ENCODE measurements around the gene ARHGAP18.

ARHGAP18 gene

DNA sequence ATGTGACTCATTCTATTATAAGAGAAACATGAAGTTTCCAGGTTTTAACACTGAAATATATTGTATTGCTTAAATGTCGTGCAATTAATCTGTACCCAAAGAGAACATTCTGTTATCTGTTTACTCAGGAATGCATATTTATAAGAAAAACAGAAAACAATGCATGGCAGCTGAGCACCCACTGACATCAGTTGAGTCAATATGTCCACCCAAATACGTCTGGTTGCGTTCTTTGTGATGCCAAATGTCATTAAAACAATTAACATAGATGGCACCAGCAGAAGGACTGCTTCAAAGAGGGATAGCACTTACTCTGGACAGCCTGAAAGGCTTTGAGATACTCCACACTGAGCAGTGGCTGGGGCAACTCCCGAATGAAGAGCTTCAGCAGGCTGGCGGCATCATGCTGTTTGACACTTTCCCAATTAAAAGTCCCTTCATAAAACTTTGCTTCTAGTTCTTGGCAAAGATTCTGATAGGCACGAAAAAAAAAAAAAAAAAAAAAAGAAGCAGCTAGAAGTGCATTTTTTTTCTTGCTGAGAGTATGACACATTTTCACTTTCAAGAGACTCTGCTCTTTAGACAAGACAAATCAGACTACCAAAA lies 102.3 kb downstream of the ARHGAP18 start:
- no peak for TF ChIP-seq POLR2A (IDR thresholded peaks at IDR 0.05; ENCODE audit: low read depth, low read length)
- no peak for TF ChIP-seq POLR2AphosphoS5 (IDR thresholded peaks at IDR 0.05; ENCODE audit: low read depth, low read length)
- no peak for TF ChIP-seq TAF1 (IDR thresholded peaks at IDR 0.05; ENCODE audit: borderline replicate concordance, low read depth, low read length)
- FAIRE-seq (peak; percentile 14), DNase-seq (ENCODE audit: insufficient read length) (no peak)

GRCh38 chr6:129606664-129607063 lies 103.3 kb downstream of the ARHGAP18 start:
- DNase-seq (ENCODE audit: insufficient read length): no peak
- no peak for FAIRE-seq
- TF ChIP-seq POLR2AphosphoS5 (IDR thresholded peaks at IDR 0.05; ENCODE audit: low read depth, low read length) (no peak), TAF1 (IDR thresholded peaks at IDR 0.05; ENCODE audit: borderline replicate concordance, low read depth, low read length) (no peak), POLR2A (IDR thresholded peaks at IDR 0.05; ENCODE audit: low read depth, low read length) (no peak)

- DNase-seq (ENCODE audit: insufficient read length) (no peak), FAIRE-seq (no peak)
- TF ChIP-seq TAF1 (IDR thresholded peaks at IDR 0.05; ENCODE audit: borderline replicate concordance, low read depth, low read length) (no peak), POLR2A (IDR thresholded peaks at IDR 0.05; ENCODE audit: low read depth, low read length) (no peak), POLR2AphosphoS5 (IDR thresholded peaks at IDR 0.05; ENCODE audit: low read depth, low read length) (no peak)
Observed at GRCh38 chr6:129605967-129606366, 104.0 kb downstream of the ARHGAP18 start.

GRCh38 chr6:129605095-129605494 lies 104.9 kb downstream of the ARHGAP18 start:
- TF ChIP-seq POLR2AphosphoS5 (IDR thresholded peaks at IDR 0.05; ENCODE audit: low read depth, low read length) (no peak), POLR2A (IDR thresholded peaks at IDR 0.05; ENCODE audit: low read depth, low read length) (no peak), TAF1 (IDR thresholded peaks at IDR 0.05; ENCODE audit: borderline replicate concordance, low read depth, low read length) (no peak)
- no peak for DNase-seq (ENCODE audit: insufficient read length)
- FAIRE-seq: no peak

DNA sequence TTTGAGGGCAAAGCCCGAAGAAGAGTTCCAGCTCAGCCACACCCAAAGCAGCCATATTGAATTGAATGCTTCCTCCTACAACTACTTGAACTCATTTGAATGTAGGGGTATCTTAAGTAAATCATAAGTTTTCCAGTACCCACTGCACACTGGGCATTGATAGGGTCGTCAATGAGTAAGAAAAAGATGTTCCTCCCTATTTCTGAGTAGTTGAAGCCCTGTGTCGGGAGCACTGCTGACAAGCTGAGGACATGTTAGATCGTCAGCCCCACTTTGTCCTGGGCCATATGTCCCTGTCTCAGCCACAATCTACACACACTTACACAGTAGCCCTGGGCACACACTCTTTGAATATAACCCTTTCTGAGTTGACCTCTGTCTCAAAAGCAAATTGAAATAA lies 105.7 kb downstream of the ARHGAP18 start:
- TF ChIP-seq POLR2AphosphoS5 (IDR thresholded peaks at IDR 0.05; ENCODE audit: low read depth, low read length) (no peak), TAF1 (IDR thresholded peaks at IDR 0.05; ENCODE audit: borderline replicate concordance, low read depth, low read length) (no peak), POLR2A (IDR thresholded peaks at IDR 0.05; ENCODE audit: low read depth, low read length) (no peak)
- FAIRE-seq (no peak), DNase-seq (ENCODE audit: insufficient read length) (no peak)

DNA sequence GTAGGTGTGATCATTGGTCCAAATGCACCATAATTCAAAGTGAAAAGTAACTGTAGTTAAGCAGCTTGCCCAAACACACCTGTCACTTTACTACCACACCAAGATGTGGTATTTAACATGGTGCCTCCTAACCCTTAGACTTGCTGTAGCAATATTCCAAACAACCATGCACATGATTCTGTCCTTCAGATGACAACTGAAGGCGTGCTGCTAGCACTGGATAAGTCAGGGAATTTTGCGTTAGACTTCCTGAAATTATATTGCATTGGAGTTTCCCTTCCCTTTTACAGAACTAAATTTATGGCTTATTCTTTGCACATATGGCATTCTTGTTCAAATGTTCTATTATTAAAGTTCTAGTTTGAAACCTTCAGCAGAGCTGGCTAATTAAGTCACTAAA lies 106.2 kb downstream of the ARHGAP18 start:
- TF ChIP-seq POLR2A (IDR thresholded peaks at IDR 0.05; ENCODE audit: low read depth, low read length) (no peak), TAF1 (IDR thresholded peaks at IDR 0.05; ENCODE audit: borderline replicate concordance, low read depth, low read length) (no peak), POLR2AphosphoS5 (IDR thresholded peaks at IDR 0.05; ENCODE audit: low read depth, low read length) (no peak)
- FAIRE-seq (no peak), DNase-seq (ENCODE audit: insufficient read length) (no peak)

- FAIRE-seq: no peak
Observed at GRCh38 chr6:129601323-129601722, 108.7 kb downstream of the ARHGAP18 start.

DNA sequence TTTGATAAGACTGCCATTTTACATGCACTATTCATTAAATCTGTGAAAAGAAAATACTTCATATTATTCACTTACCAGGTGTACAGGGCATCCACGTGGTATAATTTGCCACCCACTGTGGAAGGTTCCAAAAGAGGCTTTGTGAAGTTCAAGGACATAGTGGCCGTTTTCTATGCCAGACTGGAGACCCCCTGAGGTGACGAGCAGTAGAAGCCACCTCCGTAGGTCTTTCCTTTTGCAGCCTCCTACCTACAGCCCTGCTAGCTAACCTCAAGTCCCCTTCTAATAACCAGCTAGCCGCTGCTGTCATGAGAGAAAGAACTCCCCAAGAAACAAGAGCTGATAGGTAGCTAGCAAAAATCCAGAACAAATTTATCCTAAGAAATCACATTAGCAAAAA lies 110.5 kb downstream of the ARHGAP18 start:
- TF ChIP-seq TAF1 (IDR thresholded peaks at IDR 0.05; ENCODE audit: borderline replicate concordance, low read depth, low read length) (no peak), POLR2AphosphoS5 (IDR thresholded peaks at IDR 0.05; ENCODE audit: low read depth, low read length) (no peak), POLR2A (IDR thresholded peaks at IDR 0.05; ENCODE audit: low read depth, low read length) (no peak)
- no peak for FAIRE-seq
- DNase-seq (ENCODE audit: insufficient read length): no peak

More at GRCh38 chr6:129601323-129601722, 108.7 kb downstream of the ARHGAP18 start:
- DNase-seq (ENCODE audit: insufficient read length): no peak
- TF ChIP-seq POLR2AphosphoS5 (IDR thresholded peaks at IDR 0.05; ENCODE audit: low read depth, low read length): no peak
- no peak for TF ChIP-seq TAF1 (IDR thresholded peaks at IDR 0.05; ENCODE audit: borderline replicate concordance, low read depth, low read length)
- TF ChIP-seq POLR2A (IDR thresholded peaks at IDR 0.05; ENCODE audit: low read depth, low read length): no peak

GRCh38 chr6:129598244-129599187 lies 111.5 kb downstream of the ARHGAP18 start:
- TF ChIP-seq TAF1 (IDR thresholded peaks at IDR 0.05; ENCODE audit: borderline replicate concordance, low read depth, low read length) (no peak), POLR2AphosphoS5 (IDR thresholded peaks at IDR 0.05; ENCODE audit: low read depth, low read length) (no peak), POLR2A (IDR thresholded peaks at IDR 0.05; ENCODE audit: low read depth, low read length) (no peak)
- FAIRE-seq: no peak
- no peak for DNase-seq (ENCODE audit: insufficient read length)

- no peak for TF ChIP-seq POLR2A (IDR thresholded peaks at IDR 0.05; ENCODE audit: low read depth, low read length)
- no peak for TF ChIP-seq POLR2AphosphoS5 (IDR thresholded peaks at IDR 0.05; ENCODE audit: low read depth, low read length)
- TF ChIP-seq TAF1 (IDR thresholded peaks at IDR 0.05; ENCODE audit: borderline replicate concordance, low read depth, low read length): no peak
- DNase-seq (ENCODE audit: insufficient read length) (no peak), FAIRE-seq (peak; percentile 27)
Observed at GRCh38 chr6:129597023-129597713, 112.8 kb downstream of the ARHGAP18 start.

DNA sequence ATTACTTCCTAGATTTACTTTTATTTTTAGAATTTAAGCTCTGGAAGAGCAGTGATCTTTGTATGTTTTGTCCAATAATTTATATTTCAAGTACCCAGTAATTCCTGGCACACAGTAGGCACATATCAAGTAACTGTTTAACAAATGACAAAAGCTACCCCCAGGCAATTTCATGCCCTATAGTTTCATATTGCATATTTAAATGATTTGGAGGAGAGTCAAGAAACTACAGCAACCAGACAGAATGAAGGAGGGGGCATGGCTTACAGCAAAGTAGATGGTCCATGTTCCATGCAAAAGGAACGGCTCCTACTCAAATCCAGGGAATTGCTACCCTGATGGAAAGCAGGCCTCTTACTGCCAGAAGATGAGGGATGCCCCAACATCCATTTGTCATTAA lies 113.5 kb downstream of the ARHGAP18 start:
- no peak for TF ChIP-seq POLR2AphosphoS5 (IDR thresholded peaks at IDR 0.05; ENCODE audit: low read depth, low read length)
- TF ChIP-seq TAF1 (IDR thresholded peaks at IDR 0.05; ENCODE audit: borderline replicate concordance, low read depth, low read length): no peak
- TF ChIP-seq POLR2A (IDR thresholded peaks at IDR 0.05; ENCODE audit: low read depth, low read length): no peak
- FAIRE-seq (no peak), DNase-seq (ENCODE audit: insufficient read length) (no peak)

Data from GM12892 (cell line).